Measurements from ENCODE around the gene TNFAIP2.
"Not testable (repeated sequence)": the region's sequence is repeated elsewhere in the genome, so short reads cannot be mapped to it uniquely, and the experiment has no call there.

TNFAIP2 gene

DNA sequence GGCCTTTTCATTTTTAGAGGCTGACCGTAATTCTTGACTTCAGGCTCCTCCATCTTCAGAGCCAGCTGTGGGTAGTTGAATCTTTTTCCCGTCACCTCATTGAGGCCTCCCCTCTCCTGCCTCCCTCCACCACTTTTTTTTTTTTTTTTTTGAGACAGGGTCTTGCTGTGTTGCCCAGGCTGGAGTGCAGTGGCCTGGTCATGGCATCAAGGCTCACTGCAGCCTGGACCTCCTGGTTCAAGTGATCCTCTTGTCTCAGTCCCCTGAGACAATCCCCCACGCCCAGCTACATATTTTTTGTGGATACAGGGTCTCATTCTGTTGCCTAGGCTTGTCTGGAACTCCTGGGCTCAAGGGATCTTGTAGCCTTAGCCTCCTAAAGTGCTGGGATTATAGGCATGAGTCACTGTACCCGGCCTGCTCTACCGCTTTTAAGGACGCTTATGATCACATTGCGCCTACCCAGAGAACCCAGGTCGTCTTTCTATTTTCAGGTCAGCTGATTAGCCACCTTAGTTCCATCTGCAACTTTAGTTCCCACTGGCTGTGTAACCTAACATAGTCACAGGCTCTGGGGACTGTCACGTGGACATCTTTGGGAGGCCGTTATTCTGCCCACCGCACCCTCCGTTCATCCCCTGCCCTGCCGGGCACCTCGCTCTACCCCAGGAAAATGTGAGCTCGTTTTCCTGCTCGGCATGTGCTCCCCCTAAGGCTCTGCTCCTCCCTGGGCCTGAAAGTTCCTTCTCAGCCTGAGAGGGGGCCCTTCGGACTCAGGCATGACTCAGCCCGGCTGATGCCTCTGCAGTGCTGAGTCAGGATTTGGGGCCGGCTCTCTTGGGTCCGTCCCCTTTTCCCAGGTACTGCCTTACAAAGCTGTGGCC is 13.4 kb downstream of the TNFAIP2 start:
- no peak for DNase-seq

DNA sequence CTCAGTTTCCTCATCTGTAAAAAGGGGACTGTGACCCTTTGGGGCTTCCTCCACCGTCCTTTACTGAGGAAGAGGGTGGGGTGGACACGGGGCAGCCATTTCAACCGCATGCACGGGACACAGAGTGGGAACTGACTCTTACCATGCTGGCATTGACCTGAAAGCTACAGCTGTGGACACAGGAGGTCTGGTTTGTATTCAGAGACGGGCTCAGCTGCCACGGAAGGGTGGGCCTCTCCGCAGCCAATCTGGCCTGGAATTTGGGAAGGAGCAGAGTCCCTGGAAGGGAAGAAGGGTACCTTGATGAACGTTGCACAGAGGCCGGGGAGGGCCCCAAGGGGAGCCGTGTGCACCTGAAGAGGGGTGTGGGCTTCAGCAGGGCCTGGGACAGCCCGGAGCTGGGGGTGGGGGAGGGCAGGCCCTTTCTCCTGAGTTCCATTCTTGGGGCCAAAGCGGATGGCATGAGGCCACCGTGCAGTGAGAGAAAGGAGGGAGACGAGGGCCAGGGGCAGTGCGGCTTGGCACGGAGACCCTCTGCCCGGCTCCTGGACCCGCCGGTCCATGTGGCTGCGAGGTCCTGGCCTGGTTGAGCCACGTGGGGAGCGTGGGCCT is 14.5 kb downstream of the TNFAIP2 start:
- DNase-seq: no peak

- no peak for DNase-seq
Observed at GRCh38 chr14:103138301-103139131, 15.3 kb downstream of the TNFAIP2 start.

- DNase-seq: no peak
Observed at GRCh38 chr14:103139132-103140025, 16.1 kb downstream of the TNFAIP2 start.

DNA sequence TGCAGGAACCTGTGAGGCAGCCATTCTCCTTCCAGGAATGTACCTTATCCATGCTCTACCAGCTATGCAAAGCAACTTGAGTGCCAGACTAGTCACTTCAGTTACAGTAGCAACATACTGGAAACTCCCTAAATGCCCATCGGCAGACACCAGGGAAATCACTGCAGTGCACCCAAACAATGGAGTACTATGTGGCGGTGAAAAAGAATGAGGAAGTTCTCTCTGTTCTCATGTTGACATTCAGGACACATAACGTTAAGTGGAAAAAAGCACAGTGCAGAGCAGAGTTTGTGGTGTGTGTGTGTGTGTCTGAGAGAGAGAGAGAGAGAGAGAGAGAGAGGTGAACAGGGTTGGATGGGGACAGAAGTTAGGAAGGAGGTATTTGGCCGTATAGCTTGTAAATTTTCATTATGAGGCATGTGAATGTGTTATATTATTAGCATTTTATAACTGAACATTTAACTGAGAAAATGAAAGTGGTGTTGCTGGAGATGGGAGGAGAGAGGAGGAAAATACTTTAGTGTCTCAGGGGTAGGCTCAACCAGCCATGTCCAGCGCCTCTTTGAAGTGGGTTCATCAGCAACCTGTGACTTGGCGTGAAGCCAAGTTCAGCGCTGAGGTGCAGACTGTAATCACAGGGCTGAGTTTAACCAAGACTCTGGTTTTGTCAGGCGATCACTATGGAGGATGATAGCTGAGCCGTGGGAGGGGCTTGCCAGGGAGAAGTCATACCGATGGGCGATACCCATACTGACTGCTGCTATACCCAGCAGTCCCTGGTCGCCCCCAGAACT is 17.3 kb downstream of the TNFAIP2 start:
- no peak for DNase-seq

GRCh38 chr14:103141117-103141796 is 18.0 kb downstream of the TNFAIP2 start:
- DNase-seq: peak; percentile 15

DNA sequence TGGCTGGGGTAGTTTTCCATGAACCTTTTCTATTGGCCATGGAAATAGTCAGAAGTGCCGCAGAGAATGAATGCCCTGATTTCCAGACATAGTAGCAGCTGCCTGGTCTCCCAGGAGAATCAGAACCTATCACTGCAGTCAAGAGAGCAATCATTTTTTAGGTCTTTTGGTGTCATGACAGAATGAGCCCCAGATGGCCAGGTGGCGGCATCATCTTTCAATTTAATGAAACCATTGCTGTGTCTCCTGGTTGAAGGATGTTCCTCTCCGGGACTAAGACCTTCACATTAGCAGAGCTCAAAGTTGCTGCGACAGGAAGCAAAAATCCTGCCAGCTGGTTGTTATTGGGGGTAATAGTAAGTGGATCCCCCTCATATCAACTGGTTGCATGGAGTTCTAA is 18.8 kb downstream of the TNFAIP2 start:
- DNase-seq: no peak

DNA sequence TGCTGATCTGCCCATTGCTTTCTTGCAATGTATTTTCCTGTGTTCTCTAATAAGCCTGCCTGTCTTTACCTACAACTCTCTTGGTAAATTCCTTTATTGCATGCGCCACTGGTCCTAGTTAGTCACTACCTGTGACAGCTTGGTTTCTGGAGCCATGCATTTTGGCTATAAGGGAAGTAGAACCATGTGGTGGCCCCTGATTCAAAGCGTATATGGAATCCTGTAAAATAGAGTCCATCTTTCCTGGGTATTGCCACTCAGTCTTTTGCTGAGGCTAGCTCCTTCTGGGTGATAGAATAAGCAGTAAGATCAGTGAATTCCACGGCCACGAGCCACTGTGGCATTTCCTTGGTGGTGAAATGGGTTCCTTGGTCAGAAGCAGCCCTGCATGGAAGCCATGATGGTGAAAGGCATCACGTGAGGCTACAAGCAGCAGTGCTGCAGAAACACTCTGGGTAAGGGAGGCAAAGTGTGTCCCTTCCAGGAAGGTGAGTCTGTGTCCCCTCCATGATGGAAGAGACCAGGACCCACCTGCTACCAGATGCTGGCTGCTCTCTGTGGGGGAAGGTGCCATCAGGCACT is 19.6 kb downstream of the TNFAIP2 start:
- no peak for DNase-seq

GRCh38 chr14:103143506-103143905 is 20.2 kb downstream of the TNFAIP2 start:
- no peak for DNase-seq

GRCh38 chr14:103144085-103144484 is 20.8 kb downstream of the TNFAIP2 start:
- no peak for DNase-seq

DNA sequence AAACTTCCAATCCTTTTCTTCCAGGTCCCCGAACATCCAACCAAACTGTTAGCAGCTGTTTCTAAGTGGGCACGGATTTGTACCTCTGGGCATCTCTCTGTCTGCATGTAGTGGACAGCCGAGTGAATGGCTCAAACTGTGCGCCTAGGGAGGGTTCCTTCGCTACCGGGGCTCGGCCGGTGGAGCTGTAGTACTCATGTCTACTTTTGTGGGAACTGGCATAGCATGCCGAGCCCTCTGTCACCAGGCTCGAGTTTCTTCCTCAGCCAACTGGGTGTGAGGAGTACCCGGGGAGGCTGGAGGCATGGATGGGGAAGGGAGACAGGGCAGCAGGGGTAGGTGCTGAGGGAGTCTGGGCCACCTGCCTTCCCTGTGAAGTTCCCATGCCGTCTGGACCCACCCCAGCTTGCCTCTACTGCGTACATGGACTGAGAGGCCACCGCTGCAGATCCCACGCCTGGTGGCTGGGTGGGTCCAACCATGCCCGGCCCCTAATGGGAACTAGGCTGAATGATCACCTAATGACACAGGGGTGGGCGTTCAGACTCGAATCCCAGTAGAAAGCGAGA is 23.0 kb downstream of the TNFAIP2 start:
- no peak for DNase-seq

GRCh38 chr14:103149351-103150237 is 26.3 kb downstream of the TNFAIP2 start:
- DNase-seq: no peak

GRCh38 chr14:103151270-103151945 is 28.1 kb downstream of the TNFAIP2 start:
- no peak for DNase-seq

GRCh38 chr14:103155010-103155409 is 31.7 kb downstream of the TNFAIP2 start:
- DNase-seq: no peak

GRCh38 chr14:103155416-103155815 is 32.2 kb downstream of the TNFAIP2 start:
- DNase-seq: not testable (repeated sequence)

- no peak for DNase-seq
Observed at GRCh38 chr14:103155826-103156394, 32.6 kb downstream of the TNFAIP2 start.

DNA sequence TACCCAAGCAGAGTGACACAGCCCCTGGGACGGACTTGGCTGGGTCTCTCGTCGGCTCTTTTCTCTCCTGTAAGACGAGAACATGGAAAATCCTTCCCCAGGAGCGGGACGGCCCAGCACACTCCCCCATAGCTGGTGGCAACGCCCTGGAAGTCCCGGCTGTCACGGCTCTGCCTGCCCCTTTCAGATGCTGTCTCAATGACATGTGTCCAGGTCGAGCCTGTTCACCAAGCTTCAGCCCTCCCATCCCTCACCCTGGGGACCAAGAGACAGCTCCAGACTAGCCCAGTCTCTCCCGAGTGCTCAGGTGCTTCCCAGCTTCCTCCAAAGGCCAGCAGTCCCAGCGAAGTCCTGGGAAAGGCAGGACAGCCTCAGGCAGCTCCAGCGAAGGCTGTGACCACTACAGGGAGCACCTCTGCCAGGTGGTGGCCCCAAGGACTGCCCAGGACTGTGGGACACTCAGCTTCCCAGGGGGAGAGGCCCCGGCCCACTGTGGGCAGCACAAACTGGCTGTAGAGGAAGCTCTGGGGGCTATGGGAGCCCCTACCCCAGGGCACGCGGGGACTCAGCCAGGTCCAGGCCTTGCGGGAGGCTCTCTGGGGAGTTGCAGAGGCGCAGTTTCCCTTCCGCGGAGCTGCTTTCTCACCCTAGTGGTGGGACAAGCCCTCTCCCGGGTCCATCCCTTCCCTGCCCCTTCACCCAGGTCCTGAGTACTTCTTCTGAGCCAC is 33.6 kb downstream of the TNFAIP2 start:
- no peak for DNase-seq
